Measurements from ENCODE around the gene AXL. TPM values are rescaled to one million over a fixed set of nuclear protein-coding genes. Genes with fewer than 3 reads are reported as not detected.
"Not testable (repeated sequence)": the region's sequence is repeated elsewhere in the genome, so short reads cannot be mapped to it uniquely, and the experiment has no call there.

AXL gene
- total RNA-seq, 1 donor = 360 TPM

GRCh38 chr19:41228486-41228885, 9.5 kb downstream of the AXL start:
- no peak overlapping the region for H3K4me3 ChIP-seq (ENCODE audit: low read depth, low read length)
- no peak for TF ChIP-seq CTCF (IDR thresholded peaks at IDR 0.05; ENCODE audit: insufficient read depth, low read depth, low read length)
- DNase-seq (ENCODE audit: low read depth) = no peak

DNA sequence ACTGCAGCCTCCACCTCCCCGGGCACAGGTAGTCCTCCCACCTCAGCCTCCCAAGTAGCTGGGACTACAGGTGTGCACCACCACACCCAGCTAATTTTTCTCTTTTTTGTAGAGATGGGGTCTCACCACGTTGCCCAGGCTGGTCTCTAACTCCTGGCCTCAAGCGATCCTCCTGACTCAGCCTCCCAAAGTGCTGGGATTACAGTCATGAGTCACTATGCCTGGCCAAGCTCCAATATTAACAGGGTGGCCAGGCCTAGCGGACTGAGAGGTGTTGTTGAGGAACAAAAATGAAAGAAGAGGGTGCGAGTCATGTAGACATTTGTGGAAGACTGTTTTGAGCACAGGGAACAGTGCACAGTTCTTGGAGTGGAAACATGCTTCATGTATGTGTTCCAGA, 10.3 kb downstream of the AXL start:
- not testable (repeated sequence) for H3K4me3 ChIP-seq (ENCODE audit: low read depth, low read length)
- peak; percentile 26 for DNase-seq (ENCODE audit: low read depth)

GRCh38 chr19:41230067-41230857, 11.2 kb downstream of the AXL start:
- DNase-seq (ENCODE audit: low read depth) = no peak
- TF ChIP-seq CTCF (IDR thresholded peaks at IDR 0.05; ENCODE audit: insufficient read depth, low read depth, low read length) = no peak
- H3K4me3 ChIP-seq (ENCODE audit: low read depth, low read length) = no peak overlapping the region

DNA sequence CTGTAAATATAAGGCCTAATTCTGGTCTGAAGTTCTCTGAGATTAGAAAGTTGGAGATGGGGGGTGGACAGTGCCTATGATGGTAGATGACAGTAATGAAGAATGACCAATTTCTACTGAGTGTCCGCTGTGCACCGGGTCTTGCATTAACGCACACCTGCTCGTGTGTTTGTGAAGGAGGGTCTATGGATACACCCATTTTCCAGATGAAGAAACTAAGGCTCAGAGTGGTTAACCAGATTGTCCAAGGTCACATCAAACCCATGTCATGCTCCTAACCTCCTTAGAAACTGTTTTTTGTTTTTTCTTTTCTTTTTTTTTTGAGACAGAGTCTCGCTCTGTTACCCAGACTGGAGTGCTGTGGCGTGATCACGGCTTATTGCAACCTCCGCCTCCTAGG, 13.7 kb downstream of the AXL start:
- no peak overlapping the region for H3K4me3 ChIP-seq (ENCODE audit: low read depth, low read length)
- TF ChIP-seq CTCF (IDR thresholded peaks at IDR 0.05; ENCODE audit: insufficient read depth, low read depth, low read length) = no peak
- DNase-seq (ENCODE audit: low read depth) = no peak

- TF ChIP-seq CTCF (IDR thresholded peaks at IDR 0.05; ENCODE audit: insufficient read depth, low read depth, low read length) = no peak
- DNase-seq (ENCODE audit: low read depth) = no peak
- H3K4me3 ChIP-seq (ENCODE audit: low read depth, low read length) = no peak overlapping the region
Measured at GRCh38 chr19:41233748-41234240, 14.8 kb downstream of the AXL start.

- no peak overlapping the region for H3K4me3 ChIP-seq (ENCODE audit: low read depth, low read length)
- TF ChIP-seq CTCF (IDR thresholded peaks at IDR 0.05; ENCODE audit: insufficient read depth, low read depth, low read length) = no peak
- DNase-seq (ENCODE audit: low read depth) = no peak
Measured at GRCh38 chr19:41234512-41235168, 15.6 kb downstream of the AXL start.

GRCh38 chr19:41235480-41235879, 16.5 kb downstream of the AXL start:
- no peak for DNase-seq (ENCODE audit: low read depth)
- no peak overlapping the region for H3K4me3 ChIP-seq (ENCODE audit: low read depth, low read length)
- TF ChIP-seq CTCF (IDR thresholded peaks at IDR 0.05; ENCODE audit: insufficient read depth, low read depth, low read length) = no peak

All from fibroblast of villous mesenchyme (primary cell).